Parathyroid adenoma (tissue), 2 donors: ENCODE results near the gene RSRC2.

ENCODE experiments used
- H2AFZ ChIP-seq: fragments of 300-600 bp; sonication (generic); one replicate; pipeline ENCODE4 v1.7.0; 2017; ENCODE audit warnings: antibody characterized with exemption, mild to moderate bottlenecking
- H3K27ac ChIP-seq: fragments of 300-600 bp; sonication (generic); one replicate; pipeline ENCODE4 v1.7.0; 2017
- H3K27me3 ChIP-seq: fragments of 300-600 bp; sonication (generic); one replicate; pipeline ENCODE4 v1.7.0; 2017; ENCODE audit warnings: low read length; ENCODE audit not compliant: control insufficient read depth, insufficient read depth
- H3K36me3 ChIP-seq: fragments of 300-600 bp; sonication (generic); one replicate; pipeline ENCODE4 v1.7.0; 2017; ENCODE audit warnings: low read length; ENCODE audit not compliant: control insufficient read depth, insufficient read depth
- H3K4me1 ChIP-seq: fragments of 300-600 bp; sonication (generic); one replicate; pipeline ENCODE4 v1.7.0; 2017; ENCODE audit warnings: control low read depth
- H3K4me2 ChIP-seq: fragments of 300-600 bp; sonication (generic); one replicate; pipeline ENCODE4 v1.7.0; 2017; ENCODE audit warnings: low read length
- H3K4me3 ChIP-seq: fragments of 300-600 bp; sonication (generic); one replicate; pipeline ENCODE4 v1.7.0; 2017; ENCODE audit warnings: low read depth, low read length
- H3K79me2 ChIP-seq: fragments of 300-600 bp; sonication (generic); one replicate; pipeline ENCODE4 v1.7.0; 2017; ENCODE audit warnings: control low read depth
- H3K9ac ChIP-seq: fragments of 300-600 bp; sonication (generic); one replicate; pipeline ENCODE4 v1.7.0; 2017; ENCODE audit warnings: mild to moderate bottlenecking
- H3K9me3 ChIP-seq: fragments of 300-600 bp; sonication (generic); one replicate; pipeline ENCODE4 v1.7.0; 2017; ENCODE audit warnings: low read length; ENCODE audit not compliant: control insufficient read depth
- TF ChIP-seq, protein P1 (sequence below): fragments of 300-600 bp; sonication (generic); IDR thresholded peaks from one replicate; pipeline ENCODE4 v1.7.0; 2017; ENCODE audit warnings: antibody characterized with exemption, mild to moderate bottlenecking
- donor health status: primary hyperparathyroidism.

RSRC2 gene

DNA sequence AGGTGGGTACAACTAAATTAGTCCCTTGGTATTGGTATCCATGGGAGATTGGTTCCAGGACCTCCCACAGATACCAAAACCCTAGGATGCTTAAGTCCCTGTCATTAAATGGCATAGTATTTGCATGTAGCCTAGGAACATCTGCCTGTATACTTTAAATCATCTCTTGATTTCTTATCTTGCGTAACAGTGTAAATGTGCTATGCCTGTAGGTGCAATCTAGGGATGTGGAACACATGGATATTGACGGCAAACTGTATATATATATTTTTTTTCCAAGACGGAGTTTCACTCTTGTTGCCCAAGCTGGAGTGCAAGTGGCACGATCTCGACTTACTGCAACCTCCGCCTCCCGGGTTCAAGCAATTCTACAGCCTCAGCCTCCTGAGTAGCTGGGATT lies 1.8 kb upstream of the RSRC2 start:
- H3K4me3 ChIP-seq: no peak overlapping the region
- H3K9me3 ChIP-seq: no peaks in the 10 kb centered on the region
- no peak overlapping the region for H3K4me2 ChIP-seq
- H3K27me3 ChIP-seq: no peaks in the 10 kb centered on the region
- TF ChIP-seq, protein P1, sequence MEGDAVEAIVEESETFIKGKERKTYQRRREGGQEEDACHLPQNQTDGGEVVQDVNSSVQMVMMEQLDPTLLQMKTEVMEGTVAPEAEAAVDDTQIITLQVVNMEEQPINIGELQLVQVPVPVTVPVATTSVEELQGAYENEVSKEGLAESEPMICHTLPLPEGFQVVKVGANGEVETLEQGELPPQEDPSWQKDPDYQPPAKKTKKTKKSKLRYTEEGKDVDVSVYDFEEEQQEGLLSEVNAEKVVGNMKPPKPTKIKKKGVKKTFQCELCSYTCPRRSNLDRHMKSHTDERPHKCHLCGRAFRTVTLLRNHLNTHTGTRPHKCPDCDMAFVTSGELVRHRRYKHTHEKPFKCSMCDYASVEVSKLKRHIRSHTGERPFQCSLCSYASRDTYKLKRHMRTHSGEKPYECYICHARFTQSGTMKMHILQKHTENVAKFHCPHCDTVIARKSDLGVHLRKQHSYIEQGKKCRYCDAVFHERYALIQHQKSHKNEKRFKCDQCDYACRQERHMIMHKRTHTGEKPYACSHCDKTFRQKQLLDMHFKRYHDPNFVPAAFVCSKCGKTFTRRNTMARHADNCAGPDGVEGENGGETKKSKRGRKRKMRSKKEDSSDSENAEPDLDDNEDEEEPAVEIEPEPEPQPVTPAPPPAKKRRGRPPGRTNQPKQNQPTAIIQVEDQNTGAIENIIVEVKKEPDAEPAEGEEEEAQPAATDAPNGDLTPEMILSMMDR: no peak
- H3K36me3 ChIP-seq: no peaks in the 10 kb centered on the region
- no peak overlapping the region for H2AFZ ChIP-seq
- no peaks in the 10 kb centered on the region for H3K4me1 ChIP-seq
- H3K9ac ChIP-seq: no peak overlapping the region
- H3K79me2 ChIP-seq: peaks cover 22% of the 10 kb centered on the region
- H3K27ac ChIP-seq: no peak overlapping the region

DNA sequence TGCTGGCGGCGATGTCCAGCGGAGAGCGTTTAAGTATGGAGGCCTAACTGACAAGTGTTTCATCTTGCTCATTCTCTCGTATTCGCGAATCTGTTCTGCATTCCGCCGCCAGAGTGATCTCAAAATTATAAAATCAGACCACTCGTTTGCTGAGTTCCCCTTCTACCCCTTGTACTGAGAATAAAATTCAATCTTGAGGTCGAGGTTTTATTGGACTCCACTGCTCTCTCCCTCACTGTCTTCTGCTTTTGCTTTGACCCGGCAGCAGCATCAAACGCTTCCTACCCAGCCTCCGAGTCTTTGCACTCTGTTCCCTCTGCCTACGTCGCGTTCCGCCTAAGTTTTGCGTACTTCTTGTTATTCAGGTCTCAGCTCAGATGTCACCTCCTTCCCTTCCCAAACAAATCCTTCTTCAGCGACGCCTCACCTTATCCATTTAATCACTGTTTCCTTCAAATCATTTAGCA lies 775 bp upstream of the RSRC2 start:
- Histone ChIP-seq H3K27me3 (no peaks in the 10 kb centered on the region), H2AFZ (peak overlapping the region; percentile 79), H3K4me2 (peak overlapping the region; percentile 71), H3K36me3 (no peaks in the 10 kb centered on the region), H3K4me3 (peak overlapping the region; percentile 64), H3K4me1 (peaks cover 5% of the 10 kb centered on the region), H3K27ac (peak overlapping the region; percentile 98), H3K9ac (no peak overlapping the region), H3K9me3 (no peaks in the 10 kb centered on the region), H3K79me2 (peaks cover 27% of the 10 kb centered on the region)
- TF ChIP-seq, protein P1: no peak

- no peaks in the 10 kb centered on the region for H3K27me3 ChIP-seq
- no peak overlapping the region for H2AFZ ChIP-seq
- no peaks in the 10 kb centered on the region for H3K9me3 ChIP-seq
- H3K9ac ChIP-seq: no peak overlapping the region
- TF ChIP-seq, protein P1: no peak
- peaks cover 43% of the 10 kb centered on the region for H3K79me2 ChIP-seq
- H3K27ac ChIP-seq: peak overlapping the region; percentile 33
- no peaks in the 10 kb centered on the region for H3K36me3 ChIP-seq
- peaks cover 5% of the 10 kb centered on the region for H3K4me1 ChIP-seq
- peak overlapping the region; percentile 21 for H3K4me3 ChIP-seq
- peak overlapping the region; percentile 55 for H3K4me2 ChIP-seq
Observed at GRCh38 chr12:122523846-122524718, 2.7 kb downstream of the RSRC2 start.

- no peaks in the 10 kb centered on the region for H3K36me3 ChIP-seq
- H3K79me2 ChIP-seq: peaks cover 44% of the 10 kb centered on the region
- no peak overlapping the region for H2AFZ ChIP-seq
- no peaks in the 10 kb centered on the region for H3K27me3 ChIP-seq
- peak overlapping the region; percentile 46 for H3K4me2 ChIP-seq
- no peak overlapping the region for H3K4me3 ChIP-seq
- TF ChIP-seq, protein P1: no peak
- peaks cover 5% of the 10 kb centered on the region for H3K4me1 ChIP-seq
- no peak overlapping the region for H3K9ac ChIP-seq
- no peak overlapping the region for H3K27ac ChIP-seq
- no peaks in the 10 kb centered on the region for H3K9me3 ChIP-seq
Observed at GRCh38 chr12:122523280-122523679, 3.5 kb downstream of the RSRC2 start.
